Astrocyte of the spinal cord (primary cell): Measurements from ENCODE around the gene CUL1.

Experiments
- DNase-seq: peaks from one replicate; pipeline ENCODE4 v3.0.0; 2011; ENCODE audit warnings: low read depth, low spot score
- H3K4me3 ChIP-seq: 2 replicates; pipeline ENCODE4 v1.5.1; 2011; ENCODE audit warnings: low read depth, mild to moderate bottlenecking, low read length, moderate library complexity
- CTCF ChIP-seq: IDR thresholded peaks from 2 replicates; pipeline ENCODE4 v1.5.1; 2012; ENCODE audit warnings: low read depth, mild to moderate bottlenecking, low read length, inconsistent platforms
- in situ Hi-C: cut with HindIII; loops from 2 replicates; pipeline ENCODE4 v1.10.0; 2017; ENCODE audit warnings: low sequenced_read_pairs

Gene CUL1

GRCh38 chr7:148676291-148676690 lies 22.4 kb upstream of the CUL1 start:
- in situ Hi-C loops = no loop called here
- H3K4me3 ChIP-seq = no peak overlapping the region
- no peak for TF ChIP-seq CTCF
- DNase-seq = no peak

GRCh38 chr7:148681821-148682220 lies 16.9 kb upstream of the CUL1 start:
- DNase-seq = no peak
- H3K4me3 ChIP-seq = no peak overlapping the region
- no peak for TF ChIP-seq CTCF
- in situ Hi-C loops = no loop called here

GRCh38 chr7:148684289-148684830 lies 14.3 kb upstream of the CUL1 start:
- H3K4me3 ChIP-seq = no peak overlapping the region
- in situ Hi-C loops = no loop called here
- DNase-seq = no peak
- no peak for TF ChIP-seq CTCF

- in situ Hi-C loops = no loop called here
- no peak overlapping the region for H3K4me3 ChIP-seq
- no peak for TF ChIP-seq CTCF
- DNase-seq = no peak
Observed at GRCh38 chr7:148686312-148686937, 12.3 kb upstream of the CUL1 start.

- TF ChIP-seq CTCF = no peak
- H3K4me3 ChIP-seq = no peak overlapping the region
- peak; percentile 30 for DNase-seq
- in situ Hi-C loops = no loop called here
Observed at GRCh38 chr7:148687555-148687954, 11.1 kb upstream of the CUL1 start.

- no peak overlapping the region for H3K4me3 ChIP-seq
- in situ Hi-C loops = no loop called here
- TF ChIP-seq CTCF = no peak
- DNase-seq = no peak
Observed at GRCh38 chr7:148688526-148688925, 10.2 kb upstream of the CUL1 start.

GRCh38 chr7:148693651-148694050 lies 5.1 kb upstream of the CUL1 start:
- in situ Hi-C loops = no loop called here
- TF ChIP-seq CTCF = no peak
- DNase-seq = no peak
- H3K4me3 ChIP-seq = no peak overlapping the region
